Left colon (tissue), 2 donors: ENCODE results near the gene MASP1. TPM values are rescaled to one million over a fixed set of nuclear protein-coding genes. Genes with fewer than 3 reads are reported as not detected.

Experiments used
- ATAC-seq: fragments of 200-7000 bp; cut with Tn5 transposase; one replicate; pipeline ENCODE4 v1.9.1; 2020; ENCODE audit warnings: mild to moderate bottlenecking, moderate library complexity
- DNase-seq, 2 donors: peaks; one replicate each; pipeline ENCODE4 v3.0.0-alpha.2; 2020
- intact Hi-C, 2 donors: fragments of 100-400 bp; cut with DNase I in 1 of 2; cut with micrococcal nuclease in 1 of 2; formaldehyde crosslinking; loops; one replicate each; pipeline versions ENCODE4 v1.11.2 to v1.14.0; 2022; cut with DNase I, micrococcal nuclease
- total RNA-seq, 2 donors: library from RNA; stranded (reverse); fragmentation: NEBNext Ultra II Directional; extraction: Animal tissue kit (Norgen Biotek cat#: 25700); gene quantifications; one replicate each; pipeline ENCODE4 v1.2.1, GENCODE V29; 2021
- donor health status: DM: no; HTN: no; CAD: no.
- donor health status: DM: yes; HTN: yes; CAD: no.

MASP1 gene
- total RNA-seq, 2 donors from 2014 or later, result 3.7 to 15.7 TPM

DNA sequence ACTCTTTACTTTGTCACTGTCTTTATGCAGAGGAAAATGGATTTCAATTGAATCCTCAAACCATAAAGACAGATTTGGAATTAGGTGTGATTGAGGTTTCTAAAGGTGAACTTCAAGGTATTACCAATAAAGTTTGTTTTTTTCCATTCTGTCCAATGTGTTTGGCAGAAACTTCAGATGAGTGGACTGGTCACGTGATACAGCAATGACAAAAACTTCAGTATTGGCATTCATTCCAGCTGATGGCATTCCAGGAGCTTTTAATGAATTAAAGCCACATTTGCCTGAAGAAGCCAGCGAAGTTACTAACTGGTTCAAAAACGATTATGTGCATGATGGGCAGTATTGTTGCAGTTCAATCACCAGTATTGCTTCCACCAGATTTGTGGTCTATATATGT lies 4.5 kb upstream of the MASP1 start:
- DNase-seq (no peak), ATAC-seq (no peak)
- intact Hi-C loops, result no loop called here

- ATAC-seq (no peak), DNase-seq (no peak)
- intact Hi-C loops, result no loop called here
These were observed 3.9 kb upstream of the MASP1 start for GRCh38 chr3:187295316-187296034.

DNA sequence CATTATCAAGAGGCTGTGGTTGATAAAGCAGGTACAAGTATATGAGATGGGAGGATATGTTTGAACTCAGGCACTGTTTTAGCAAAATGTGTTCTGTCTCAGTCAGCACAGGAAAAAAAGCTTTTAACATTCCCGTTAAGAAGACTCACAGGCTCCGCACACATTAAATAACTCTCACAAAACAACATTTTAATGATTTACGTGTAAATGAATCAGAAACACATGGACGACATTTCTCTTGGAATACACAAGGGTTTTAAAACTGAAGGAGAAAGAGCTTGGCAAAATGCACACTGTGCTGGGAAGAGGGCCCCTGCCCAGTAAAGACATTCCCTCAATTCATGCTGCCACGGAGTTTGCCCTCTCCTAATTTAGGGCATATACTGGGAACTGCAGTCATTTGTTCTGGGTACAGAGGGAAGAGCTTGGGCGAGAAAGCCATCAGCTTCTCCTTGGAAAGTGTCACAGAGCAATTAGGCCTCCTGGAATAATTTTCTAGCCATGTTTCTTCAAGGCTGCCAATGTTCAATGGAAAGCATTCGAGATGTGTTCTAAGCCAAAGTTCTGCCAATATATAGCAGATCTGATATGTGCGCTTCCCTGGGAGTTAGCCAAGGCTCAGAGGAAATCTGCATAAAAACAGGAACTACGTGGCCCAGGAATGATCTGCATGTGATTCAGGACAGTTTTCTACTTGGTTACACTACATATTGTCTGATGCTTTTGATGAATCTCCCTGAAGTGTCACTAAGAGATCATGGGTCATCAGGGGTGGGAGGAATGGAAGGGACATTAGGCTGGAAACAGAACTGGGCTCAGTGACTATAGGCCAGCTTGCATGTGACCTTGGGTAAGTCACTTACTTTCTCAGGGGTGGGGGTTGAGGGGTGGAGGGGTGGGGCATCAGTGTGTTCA lies 2.2 kb upstream of the MASP1 start:
- DNase-seq (no peak), ATAC-seq (no peak)

DNA sequence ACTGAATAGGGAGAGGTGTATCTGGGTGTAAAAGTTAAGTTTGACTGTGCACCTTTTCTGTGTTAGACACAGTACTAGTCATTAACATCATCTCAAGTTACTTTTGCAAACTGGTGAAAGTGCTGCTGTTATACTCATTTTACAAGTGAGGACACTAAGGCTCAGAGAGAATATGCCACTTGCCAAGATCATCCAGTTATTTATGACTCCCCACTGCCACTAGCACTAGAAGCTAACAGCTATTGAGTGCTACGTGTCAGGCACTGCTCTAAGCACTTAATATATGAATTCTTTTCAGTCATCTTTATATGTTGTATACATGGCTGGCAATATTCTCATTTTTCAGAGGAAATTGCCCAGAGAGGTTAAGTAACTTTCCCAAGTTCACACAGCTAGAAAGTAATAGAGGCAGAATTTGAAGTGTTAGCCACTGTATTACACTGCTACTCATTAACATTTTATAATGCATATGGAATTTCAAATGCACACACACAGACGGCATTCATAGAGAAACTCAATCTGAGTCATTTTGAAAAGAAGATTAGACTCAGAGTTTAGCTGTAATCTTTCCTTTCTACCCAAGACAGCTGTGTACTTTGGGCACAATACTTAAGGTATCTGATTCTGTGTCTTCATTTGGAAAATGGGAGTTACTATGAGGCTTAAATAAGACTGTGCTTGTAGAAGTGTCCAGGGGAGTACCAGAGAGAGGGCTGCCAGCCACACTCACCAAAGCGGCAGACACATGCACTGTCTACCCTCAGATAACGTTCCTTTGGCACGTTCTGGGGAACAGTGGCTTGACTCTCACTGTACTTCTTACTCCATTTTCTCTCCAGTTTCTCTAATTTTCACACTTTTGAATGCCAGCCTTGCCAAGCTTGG lies 1.3 kb upstream of the MASP1 start:
- intact Hi-C loops, result no loop called here
- DNase-seq, result no peak
- ATAC-seq, result no peak

More for the DNA sequence above, 2.2 kb upstream of the MASP1 start:
- intact Hi-C loops, result no loop called here

DNA sequence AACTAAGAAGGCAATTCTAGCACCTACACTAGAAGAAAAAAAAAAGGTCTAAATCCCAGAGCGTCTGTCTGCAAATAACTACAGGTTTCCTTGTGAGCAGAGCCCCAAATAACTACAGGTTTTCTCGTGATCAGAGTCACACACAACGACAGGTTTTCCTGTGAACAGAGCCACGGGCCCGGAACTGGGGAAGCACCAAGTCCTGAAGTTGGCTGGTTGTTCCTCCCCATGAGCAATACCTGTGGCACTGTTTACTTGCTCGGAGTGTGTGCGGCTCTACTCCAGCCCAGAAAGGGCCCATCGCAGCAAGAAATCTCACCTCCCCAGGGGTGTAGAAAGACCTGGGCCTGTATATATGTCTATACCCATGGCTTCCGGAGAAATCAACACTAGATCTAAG lies 644 bp upstream of the MASP1 start:
- no peak for ATAC-seq
- intact Hi-C loops, result no loop called here
- no peak for DNase-seq

DNA sequence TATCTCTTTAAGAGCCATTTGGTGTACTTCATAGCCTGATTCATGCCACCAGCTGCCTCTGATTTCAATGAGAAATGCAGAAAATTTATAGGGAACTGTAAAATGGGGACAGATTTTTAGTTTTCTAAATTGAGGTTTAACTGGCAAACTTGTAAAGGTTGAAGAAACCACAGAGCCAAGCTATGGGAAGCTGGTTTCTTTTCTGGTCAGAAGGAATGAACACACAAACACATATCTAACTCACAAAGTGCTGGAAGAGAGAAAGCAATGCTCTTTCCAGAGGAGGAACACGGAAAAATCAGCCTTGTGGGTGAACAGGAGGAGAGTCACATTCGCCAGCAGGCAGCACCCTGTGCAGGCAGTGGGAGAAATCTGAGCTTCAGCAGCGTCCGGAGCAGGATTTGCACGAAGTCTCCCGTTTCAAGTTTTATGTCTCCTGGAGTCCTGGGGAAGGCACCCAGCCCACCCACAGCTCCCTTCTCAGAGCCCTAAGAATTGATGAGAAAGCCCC lies 481 bp downstream of the MASP1 start:
- DNase-seq (no peak), ATAC-seq (no peak)
- intact Hi-C loops, result no loop called here

GRCh38 chr3:187290503-187290902 lies 1.0 kb downstream of the MASP1 start:
- intact Hi-C loops, result no loop called here
- DNase-seq (no peak), ATAC-seq (no peak)

GRCh38 chr3:187288855-187289605 lies 2.5 kb downstream of the MASP1 start:
- ATAC-seq (no peak), DNase-seq (no peak)
- intact Hi-C loops, result no loop called here

DNA sequence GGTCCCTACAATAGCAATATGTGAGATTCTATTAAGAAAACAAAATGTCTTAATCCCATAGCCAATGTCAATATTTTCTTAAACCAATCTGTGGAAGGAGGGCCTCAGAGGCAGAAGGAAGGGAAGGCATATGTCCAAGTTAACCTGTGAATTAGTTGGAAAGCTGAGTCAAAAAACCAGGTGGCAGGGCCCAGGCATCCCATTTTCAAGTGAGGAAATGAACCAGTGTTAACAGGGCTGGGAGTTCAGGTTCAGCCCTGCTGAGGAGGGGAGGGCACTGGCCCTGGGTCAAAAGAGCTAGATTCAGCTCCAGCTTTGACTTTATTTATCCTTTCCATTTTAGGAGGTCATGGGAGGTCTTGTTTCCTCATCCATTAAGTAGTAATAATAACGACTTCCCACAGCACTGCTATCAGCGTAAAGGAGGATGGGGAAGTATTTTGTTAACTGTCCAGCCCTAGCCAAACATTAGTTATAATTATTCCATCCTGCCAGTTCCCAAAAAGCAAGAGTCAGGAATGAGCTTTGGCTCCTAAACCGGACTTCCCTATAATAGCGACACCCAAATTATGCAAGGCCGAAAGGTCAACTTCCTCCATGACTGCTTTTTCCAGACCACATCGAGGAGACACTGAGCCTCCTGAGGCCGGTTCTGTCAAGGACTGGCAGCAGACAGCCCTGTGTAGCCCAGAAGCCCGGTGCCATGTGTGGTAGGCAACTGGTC lies 3.2 kb downstream of the MASP1 start:
- ATAC-seq (no peak), DNase-seq (no peak)
- intact Hi-C loops, result no loop called here

- intact Hi-C loops, result no loop called here
- ATAC-seq, result no peak
- DNase-seq, result no peak
These were observed 4.3 kb downstream of the MASP1 start for GRCh38 chr3:187287256-187287655.

DNA sequence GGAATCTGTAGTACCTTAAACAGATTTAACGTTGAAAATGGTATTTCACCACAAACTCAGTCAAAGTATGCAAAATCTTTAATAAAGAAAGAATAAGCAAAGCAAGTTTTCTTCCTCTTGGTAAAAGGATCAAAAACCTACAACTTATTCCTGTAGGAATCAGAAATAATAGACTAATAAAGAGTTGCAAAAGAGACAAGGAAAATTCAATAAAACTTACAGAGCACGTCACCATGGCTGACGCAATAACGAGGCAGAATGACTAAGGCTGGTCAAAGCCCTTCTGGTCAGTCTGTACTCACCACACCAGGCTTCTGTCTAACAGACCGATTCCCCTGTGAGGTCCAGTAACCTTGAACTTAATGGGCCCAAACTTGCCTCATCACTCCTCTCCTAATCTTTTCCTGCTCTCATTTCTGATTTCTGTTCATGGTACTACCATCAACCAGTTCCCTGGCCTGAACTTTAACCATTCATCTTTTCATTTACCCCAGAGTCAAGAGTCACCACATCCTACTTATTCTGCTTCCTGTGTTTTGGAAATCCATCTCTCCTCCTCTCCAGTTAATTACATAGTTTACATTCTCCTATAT lies 5.0 kb downstream of the MASP1 start:
- DNase-seq, result no peak
- no peak for ATAC-seq
- intact Hi-C loops, result no loop called here

DNA sequence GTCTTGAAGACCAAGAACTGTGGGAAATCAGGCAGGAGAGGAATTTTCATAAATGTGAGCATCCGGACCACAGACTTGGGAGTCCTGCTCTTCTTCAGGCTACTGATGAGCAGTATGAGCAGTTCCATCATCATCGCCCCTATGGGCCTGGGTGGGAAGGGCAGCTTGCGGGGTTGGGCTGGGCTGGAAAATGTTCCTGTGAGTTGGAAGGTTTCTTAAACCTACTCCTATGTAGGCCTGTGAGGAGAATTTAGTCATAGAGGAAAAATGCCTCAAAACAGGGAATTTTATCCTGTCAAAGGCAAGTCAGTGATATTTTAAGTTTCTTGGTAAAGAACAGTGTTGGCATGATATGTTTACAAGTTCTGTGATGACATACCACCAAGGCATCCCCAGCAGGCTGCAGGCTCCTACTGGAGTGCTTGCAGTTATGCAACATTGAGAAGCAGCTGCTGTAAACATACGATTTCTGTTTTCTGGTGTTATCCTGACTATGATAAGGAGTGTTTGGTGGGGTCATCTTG lies 10.3 kb downstream of the MASP1 start:
- DNase-seq (no peak), ATAC-seq (no peak)
- intact Hi-C loops, result no loop called here

DNA sequence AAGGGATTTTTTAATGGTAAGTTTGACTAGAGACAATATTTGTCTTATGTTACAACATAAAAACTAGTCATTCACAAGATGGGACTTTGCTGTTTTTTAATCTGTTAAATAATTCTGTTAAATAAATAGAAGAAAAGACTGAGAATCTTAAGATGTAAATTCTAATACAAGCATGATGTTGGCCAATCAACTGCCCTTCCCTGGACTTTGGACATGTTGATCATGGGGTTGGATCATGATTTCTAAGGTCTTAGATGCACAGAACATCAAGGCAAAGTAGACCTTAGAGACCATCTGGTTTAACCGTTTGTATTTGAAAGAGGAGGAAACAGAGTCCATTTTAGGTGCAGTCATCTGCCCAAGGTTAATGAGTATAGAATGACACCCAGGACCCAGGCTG lies 10.9 kb downstream of the MASP1 start:
- ATAC-seq (no peak), DNase-seq (no peak)
- intact Hi-C loops, result no loop called here

- ATAC-seq (no peak), DNase-seq (no peak)
- intact Hi-C loops, result no loop called here
These were observed 14.4 kb downstream of the MASP1 start for GRCh38 chr3:187277129-187277462.

DNA sequence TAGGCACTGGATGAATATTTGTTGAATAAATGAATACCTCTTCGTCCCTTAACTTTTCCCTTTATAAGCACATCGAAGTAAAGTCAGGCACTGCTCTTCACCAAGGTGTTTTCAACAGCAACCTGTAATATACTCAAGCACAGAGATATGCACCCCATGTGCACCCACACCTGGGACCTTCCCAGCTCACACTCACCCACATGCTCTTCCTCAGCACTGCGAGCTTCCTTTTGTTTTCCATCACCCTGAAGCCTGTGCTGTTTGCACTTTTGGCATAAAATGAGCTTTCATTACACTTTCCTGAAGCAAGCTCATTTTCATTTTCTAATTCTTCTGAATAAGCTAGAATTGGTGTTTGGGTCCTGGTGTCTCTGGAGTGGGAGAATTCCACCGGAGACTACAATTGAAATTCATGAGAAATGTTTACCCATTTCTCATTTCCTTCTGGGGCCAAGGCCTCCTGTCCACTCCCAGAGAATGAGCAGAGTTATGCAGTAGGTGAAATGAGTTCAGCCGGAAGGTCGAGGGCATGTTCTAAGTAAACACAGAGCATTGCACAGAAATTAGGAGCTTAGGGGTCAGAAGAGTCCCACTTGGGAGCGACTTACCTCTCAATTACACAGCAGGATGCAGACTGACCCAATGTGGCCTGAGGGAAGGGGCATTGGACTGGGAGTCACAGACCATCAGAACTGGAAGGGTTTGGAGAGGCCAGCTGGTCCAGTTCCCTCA lies 15.0 kb downstream of the MASP1 start:
- intact Hi-C loops, result no loop called here
- DNase-seq, result no peak
- ATAC-seq, result no peak

DNA sequence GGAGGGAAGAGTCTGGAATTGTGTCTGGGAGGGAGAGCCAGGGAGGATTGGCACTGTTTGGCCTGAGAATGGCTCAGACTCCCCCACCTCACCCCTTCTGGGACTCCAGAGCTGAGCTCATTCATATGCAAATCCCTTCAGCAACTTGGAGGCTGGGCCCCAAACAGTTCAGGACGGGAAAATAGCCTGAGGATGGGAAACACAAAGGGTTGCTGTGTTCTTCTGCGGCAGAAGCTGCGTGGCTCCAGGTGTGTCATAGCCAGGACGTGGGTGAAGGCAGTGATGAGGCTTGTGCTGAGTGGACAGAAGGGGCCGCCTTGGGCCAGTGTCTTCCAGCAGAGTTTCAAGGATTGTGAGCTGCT lies 16.6 kb downstream of the MASP1 start:
- DNase-seq, result no peak
- ATAC-seq, result no peak
- intact Hi-C loops, result no loop called here
